Measurements from ENCODE around the gene MAOA. TPM values are rescaled to one million over a fixed set of nuclear protein-coding genes. Genes with fewer than 3 reads are reported as not detected.

MAOA gene
- total and polyA plus RNA-seq, 2 of the 13 experiments (the other 11 are each of a cell fraction or from before 2014, with no cell fraction given): 13.4 to 14.7 TPM

DNA sequence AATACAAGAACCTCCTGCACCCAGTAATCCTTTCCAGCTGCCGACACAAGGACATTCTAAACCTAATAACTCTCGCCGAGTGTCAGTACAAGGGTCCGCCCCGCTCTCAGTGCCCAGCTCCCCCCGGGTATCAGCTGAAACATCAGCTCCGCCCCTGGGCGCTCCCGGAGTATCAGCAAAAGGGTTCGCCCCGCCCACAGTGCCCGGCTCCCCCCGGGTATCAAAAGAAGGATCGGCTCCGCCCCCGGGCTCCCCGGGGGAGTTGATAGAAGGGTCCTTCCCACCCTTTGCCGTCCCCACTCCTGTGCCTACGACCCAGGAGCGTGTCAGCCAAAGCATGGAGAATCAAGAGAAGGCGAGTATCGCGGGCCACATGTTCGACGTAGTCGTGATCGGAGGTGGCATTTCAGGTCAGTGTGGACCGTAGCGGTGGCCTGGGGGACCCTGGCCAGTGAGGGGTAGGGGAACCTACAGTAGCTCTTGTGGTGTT, at the start of gene MAOA (continued):
- TF ChIP-seq ZC3H13 (CRISPR knock-in tag; IDR thresholded peaks at IDR 0.05) (no peak), EHMT2 (IDR thresholded peaks at IDR 0.05; ENCODE audit: borderline replicate concordance, low read depth, low read length) (no peak), ZNF766 (CRISPR knock-in tag; IDR thresholded peaks at IDR 0.05; ENCODE audit: borderline replicate concordance) (no peak), TFAP4 (IDR thresholded peaks at IDR 0.05; ENCODE audit: borderline replicate concordance, low read depth) (peak; percentile 91), NAIF1 (CRISPR knock-in tag; IDR thresholded peaks at IDR 0.05; ENCODE audit: borderline replicate concordance) (no peak), ZNF138 (CRISPR knock-in tag; IDR thresholded peaks at IDR 0.05; ENCODE audit: low read depth) (no peak), ZFAT (CRISPR knock-in tag; conservative IDR thresholded peaks at IDR 0.05) (no peak), NFKB2 (CRISPR knock-in tag; IDR thresholded peaks at IDR 0.05; ENCODE audit: borderline replicate concordance) (0 out of 2 replicates have a peak, but pooled peaks have one; percentile 25), RAD21 (CRISPR knock-in tag; IDR thresholded peaks at IDR 0.05) (no peak), SOX6 (IDR thresholded peaks at IDR 0.05) (no peak), SOX6 (CRISPR knock-in tag; IDR thresholded peaks at IDR 0.05) (peak; percentile 28; the same call in 1 of the 2 replicates)
- TF ChIP-seq, protein P1, sequence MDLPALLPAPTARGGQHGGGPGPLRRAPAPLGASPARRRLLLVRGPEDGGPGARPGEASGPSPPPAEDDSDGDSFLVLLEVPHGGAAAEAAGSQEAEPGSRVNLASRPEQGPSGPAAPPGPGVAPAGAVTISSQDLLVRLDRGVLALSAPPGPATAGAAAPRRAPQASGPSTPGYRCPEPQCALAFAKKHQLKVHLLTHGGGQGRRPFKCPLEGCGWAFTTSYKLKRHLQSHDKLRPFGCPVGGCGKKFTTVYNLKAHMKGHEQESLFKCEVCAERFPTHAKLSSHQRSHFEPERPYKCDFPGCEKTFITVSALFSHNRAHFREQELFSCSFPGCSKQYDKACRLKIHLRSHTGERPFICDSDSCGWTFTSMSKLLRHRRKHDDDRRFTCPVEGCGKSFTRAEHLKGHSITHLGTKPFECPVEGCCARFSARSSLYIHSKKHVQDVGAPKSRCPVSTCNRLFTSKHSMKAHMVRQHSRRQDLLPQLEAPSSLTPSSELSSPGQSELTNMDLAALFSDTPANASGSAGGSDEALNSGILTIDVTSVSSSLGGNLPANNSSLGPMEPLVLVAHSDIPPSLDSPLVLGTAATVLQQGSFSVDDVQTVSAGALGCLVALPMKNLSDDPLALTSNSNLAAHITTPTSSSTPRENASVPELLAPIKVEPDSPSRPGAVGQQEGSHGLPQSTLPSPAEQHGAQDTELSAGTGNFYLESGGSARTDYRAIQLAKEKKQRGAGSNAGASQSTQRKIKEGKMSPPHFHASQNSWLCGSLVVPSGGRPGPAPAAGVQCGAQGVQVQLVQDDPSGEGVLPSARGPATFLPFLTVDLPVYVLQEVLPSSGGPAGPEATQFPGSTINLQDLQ (CRISPR knock-in tag; IDR thresholded peaks at IDR 0.05): no peak
- TF ChIP-seq, protein P2, sequence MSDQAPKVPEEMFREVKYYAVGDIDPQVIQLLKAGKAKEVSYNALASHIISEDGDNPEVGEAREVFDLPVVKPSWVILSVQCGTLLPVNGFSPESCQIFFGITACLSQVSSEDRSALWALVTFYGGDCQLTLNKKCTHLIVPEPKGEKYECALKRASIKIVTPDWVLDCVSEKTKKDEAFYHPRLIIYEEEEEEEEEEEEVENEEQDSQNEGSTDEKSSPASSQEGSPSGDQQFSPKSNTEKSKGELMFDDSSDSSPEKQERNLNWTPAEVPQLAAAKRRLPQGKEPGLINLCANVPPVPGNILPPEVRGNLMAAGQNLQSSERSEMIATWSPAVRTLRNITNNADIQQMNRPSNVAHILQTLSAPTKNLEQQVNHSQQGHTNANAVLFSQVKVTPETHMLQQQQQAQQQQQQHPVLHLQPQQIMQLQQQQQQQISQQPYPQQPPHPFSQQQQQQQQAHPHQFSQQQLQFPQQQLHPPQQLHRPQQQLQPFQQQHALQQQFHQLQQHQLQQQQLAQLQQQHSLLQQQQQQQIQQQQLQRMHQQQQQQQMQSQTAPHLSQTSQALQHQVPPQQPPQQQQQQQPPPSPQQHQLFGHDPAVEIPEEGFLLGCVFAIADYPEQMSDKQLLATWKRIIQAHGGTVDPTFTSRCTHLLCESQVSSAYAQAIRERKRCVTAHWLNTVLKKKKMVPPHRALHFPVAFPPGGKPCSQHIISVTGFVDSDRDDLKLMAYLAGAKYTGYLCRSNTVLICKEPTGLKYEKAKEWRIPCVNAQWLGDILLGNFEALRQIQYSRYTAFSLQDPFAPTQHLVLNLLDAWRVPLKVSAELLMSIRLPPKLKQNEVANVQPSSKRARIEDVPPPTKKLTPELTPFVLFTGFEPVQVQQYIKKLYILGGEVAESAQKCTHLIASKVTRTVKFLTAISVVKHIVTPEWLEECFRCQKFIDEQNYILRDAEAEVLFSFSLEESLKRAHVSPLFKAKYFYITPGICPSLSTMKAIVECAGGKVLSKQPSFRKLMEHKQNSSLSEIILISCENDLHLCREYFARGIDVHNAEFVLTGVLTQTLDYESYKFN (CRISPR knock-in tag; conservative IDR thresholded peaks at IDR 0.05): 0 out of 2 replicates have a peak, but pooled peaks have one; percentile 27
- TF ChIP-seq, protein P3, sequence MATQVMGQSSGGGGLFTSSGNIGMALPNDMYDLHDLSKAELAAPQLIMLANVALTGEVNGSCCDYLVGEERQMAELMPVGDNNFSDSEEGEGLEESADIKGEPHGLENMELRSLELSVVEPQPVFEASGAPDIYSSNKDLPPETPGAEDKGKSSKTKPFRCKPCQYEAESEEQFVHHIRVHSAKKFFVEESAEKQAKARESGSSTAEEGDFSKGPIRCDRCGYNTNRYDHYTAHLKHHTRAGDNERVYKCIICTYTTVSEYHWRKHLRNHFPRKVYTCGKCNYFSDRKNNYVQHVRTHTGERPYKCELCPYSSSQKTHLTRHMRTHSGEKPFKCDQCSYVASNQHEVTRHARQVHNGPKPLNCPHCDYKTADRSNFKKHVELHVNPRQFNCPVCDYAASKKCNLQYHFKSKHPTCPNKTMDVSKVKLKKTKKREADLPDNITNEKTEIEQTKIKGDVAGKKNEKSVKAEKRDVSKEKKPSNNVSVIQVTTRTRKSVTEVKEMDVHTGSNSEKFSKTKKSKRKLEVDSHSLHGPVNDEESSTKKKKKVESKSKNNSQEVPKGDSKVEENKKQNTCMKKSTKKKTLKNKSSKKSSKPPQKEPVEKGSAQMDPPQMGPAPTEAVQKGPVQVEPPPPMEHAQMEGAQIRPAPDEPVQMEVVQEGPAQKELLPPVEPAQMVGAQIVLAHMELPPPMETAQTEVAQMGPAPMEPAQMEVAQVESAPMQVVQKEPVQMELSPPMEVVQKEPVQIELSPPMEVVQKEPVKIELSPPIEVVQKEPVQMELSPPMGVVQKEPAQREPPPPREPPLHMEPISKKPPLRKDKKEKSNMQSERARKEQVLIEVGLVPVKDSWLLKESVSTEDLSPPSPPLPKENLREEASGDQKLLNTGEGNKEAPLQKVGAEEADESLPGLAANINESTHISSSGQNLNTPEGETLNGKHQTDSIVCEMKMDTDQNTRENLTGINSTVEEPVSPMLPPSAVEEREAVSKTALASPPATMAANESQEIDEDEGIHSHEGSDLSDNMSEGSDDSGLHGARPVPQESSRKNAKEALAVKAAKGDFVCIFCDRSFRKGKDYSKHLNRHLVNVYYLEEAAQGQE (IDR thresholded peaks at IDR 0.05; ENCODE audit: borderline replicate concordance in 1 of 2, low read depth in 1 of 2, low read length in 2 of 2): no peak
- TF ChIP-seq, protein P4, sequence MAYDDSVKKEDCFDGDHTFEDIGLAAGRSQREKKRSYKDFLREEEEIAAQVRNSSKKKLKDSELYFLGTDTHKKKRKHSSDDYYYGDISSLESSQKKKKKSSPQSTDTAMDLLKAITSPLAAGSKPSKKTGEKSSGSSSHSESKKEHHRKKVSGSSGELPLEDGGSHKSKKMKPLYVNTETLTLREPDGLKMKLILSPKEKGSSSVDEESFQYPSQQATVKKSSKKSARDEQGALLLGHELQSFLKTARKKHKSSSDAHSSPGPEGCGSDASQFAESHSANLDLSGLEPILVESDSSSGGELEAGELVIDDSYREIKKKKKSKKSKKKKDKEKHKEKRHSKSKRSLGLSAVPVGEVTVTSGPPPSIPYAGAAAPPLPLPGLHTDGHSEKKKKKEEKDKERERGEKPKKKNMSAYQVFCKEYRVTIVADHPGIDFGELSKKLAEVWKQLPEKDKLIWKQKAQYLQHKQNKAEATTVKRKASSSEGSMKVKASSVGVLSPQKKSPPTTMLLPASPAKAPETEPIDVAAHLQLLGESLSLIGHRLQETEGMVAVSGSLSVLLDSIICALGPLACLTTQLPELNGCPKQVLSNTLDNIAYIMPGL (CRISPR knock-in tag; IDR thresholded peaks at IDR 0.05; ENCODE audit: borderline replicate concordance in 1 of 2, low read depth in 1 of 2): no peak
